Prostate gland (tissue), 2 donors: ENCODE results near the gene TSHZ3.

Experiments used
- POLR2A ChIP-seq: fragments of 450-650 bp; IDR thresholded peaks from one replicate; pipeline ENCODE4 v1.6.1; 2016; ENCODE audit warnings: antibody characterized with exemption, mild to moderate bottlenecking
- TF ChIP-seq, protein P1 (sequence below), 4 experiments: fragments of 200-600 bp in 2 of 4; fragments of 450-650 bp in 2 of 4; sonication (generic) in 2 of 4; IDR thresholded peaks; 1 replicate in 3 of 4; 2 replicates in 1 of 4; pipeline ENCODE4 v1.5.1; 2016 to 2019; ENCODE audit warnings: antibody characterized with exemption in 4 of 4, mild to moderate bottlenecking in 2 of 4, moderate library complexity in 2 of 4

DNA sequence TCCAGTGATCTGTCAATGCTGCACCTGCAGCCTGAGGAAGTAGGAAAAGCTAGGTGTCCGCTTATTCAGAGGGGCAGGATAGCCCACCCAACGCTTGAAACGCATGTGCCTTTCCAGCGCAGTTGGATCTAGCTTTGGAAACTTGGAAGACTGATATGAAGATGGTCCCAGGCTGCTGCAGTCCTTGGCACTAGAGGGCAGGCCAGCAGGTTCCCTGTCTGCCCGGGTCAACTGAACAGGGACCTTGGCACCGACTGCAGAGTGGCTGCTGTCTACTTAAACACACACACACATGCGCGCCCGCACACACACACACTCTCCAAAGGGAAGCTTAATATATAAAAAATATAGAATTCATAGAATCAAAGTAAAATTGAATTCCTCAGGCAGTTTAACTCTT, 100.0 kb downstream of the TSHZ3 start:
- TF ChIP-seq, protein P1, sequence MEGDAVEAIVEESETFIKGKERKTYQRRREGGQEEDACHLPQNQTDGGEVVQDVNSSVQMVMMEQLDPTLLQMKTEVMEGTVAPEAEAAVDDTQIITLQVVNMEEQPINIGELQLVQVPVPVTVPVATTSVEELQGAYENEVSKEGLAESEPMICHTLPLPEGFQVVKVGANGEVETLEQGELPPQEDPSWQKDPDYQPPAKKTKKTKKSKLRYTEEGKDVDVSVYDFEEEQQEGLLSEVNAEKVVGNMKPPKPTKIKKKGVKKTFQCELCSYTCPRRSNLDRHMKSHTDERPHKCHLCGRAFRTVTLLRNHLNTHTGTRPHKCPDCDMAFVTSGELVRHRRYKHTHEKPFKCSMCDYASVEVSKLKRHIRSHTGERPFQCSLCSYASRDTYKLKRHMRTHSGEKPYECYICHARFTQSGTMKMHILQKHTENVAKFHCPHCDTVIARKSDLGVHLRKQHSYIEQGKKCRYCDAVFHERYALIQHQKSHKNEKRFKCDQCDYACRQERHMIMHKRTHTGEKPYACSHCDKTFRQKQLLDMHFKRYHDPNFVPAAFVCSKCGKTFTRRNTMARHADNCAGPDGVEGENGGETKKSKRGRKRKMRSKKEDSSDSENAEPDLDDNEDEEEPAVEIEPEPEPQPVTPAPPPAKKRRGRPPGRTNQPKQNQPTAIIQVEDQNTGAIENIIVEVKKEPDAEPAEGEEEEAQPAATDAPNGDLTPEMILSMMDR (IDR thresholded peaks at IDR 0.05) = no peak
- no peak for TF ChIP-seq POLR2A
